ENCODE results near the gene ADCK1. TPM values are rescaled to one million over a fixed set of nuclear protein-coding genes. Genes with fewer than 3 reads are reported as not detected.
"Not testable (repeated sequence)": the region's sequence is repeated elsewhere in the genome, so short reads cannot be mapped to it uniquely, and the experiment has no call there.

ADCK1 gene
- total and polyA plus RNA-seq, 3 donors from 2014 or later = 7.5 to 14.3 (median 12.3) TPM

GRCh38 chr14:77786148-77786547 is 13.8 kb upstream of the ADCK1 start:
- TF ChIP-seq CTCF (IDR thresholded peaks at IDR 0.05) (no peak), POLR2A (IDR thresholded peaks at IDR 0.05) (no peak)
- H3K27ac ChIP-seq = no peak overlapping the region
- H3K4me1 ChIP-seq = no peaks in the 10 kb centered on the region
- no peaks in the 10 kb centered on the region for H3K36me3 ChIP-seq (ENCODE audit: low read depth, missing control alignments)
- DNase-seq = no peak
- no peaks in the 10 kb centered on the region for H3K9me3 ChIP-seq
- H3K27me3 ChIP-seq = no peaks in the 10 kb centered on the region
- WGBS, 2 donors = 53 to 56% methylated on average over 4 of the region's 4 CpGs
- no peak overlapping the region for H3K4me3 ChIP-seq
- intact Hi-C loops (cut with DNase I; ENCODE audit: low total_unique reads) = no loop called here

- 82 to 85% methylated on average over 6 of the region's 6 CpGs for WGBS, 2 donors
- Histone ChIP-seq H3K4me3 (no peak overlapping the region), H3K4me1 (no peaks in the 10 kb centered on the region), H3K27me3 (no peaks in the 10 kb centered on the region), H3K27ac (no peak overlapping the region), H3K36me3 (ENCODE audit: low read depth, missing control alignments) (no peaks in the 10 kb centered on the region), H3K9me3 (no peaks in the 10 kb centered on the region)
- TF ChIP-seq CTCF (IDR thresholded peaks at IDR 0.05) (no peak), POLR2A (IDR thresholded peaks at IDR 0.05) (no peak)
- intact Hi-C loops (cut with DNase I; ENCODE audit: low total_unique reads) = no loop called here
- DNase-seq = no peak
These were observed 9.2 kb upstream of the ADCK1 start for GRCh38 chr14:77790566-77791224.

- WGBS, 2 donors = 77 to 81% methylated on average over 1 of the region's 1 CpG
- Histone ChIP-seq H3K4me1 (no peaks in the 10 kb centered on the region), H3K9me3 (no peaks in the 10 kb centered on the region), H3K27me3 (no peaks in the 10 kb centered on the region), H3K4me3 (no peak overlapping the region), H3K36me3 (ENCODE audit: low read depth, missing control alignments) (no peaks in the 10 kb centered on the region), H3K27ac (no peak overlapping the region)
- intact Hi-C loops (cut with DNase I; ENCODE audit: low total_unique reads) = no loop called here
- TF ChIP-seq POLR2A (IDR thresholded peaks at IDR 0.05) (no peak), CTCF (IDR thresholded peaks at IDR 0.05) (no peak)
- no peak for DNase-seq
These were observed 8.7 kb upstream of the ADCK1 start for GRCh38 chr14:77791225-77791600.

GRCh38 chr14:77793255-77793654 is 6.7 kb upstream of the ADCK1 start:
- H3K36me3 ChIP-seq (ENCODE audit: low read depth, missing control alignments); H3K4me3 ChIP-seq; H3K27me3 ChIP-seq; intact Hi-C loops (cut with DNase I; ENCODE audit: low total_unique reads); DNase-seq; H3K27ac ChIP-seq; H3K9me3 ChIP-seq; H3K4me1 ChIP-seq: not testable (repeated sequence)
- WGBS, 2 donors = 88 to 100% methylated on average over 3 of the region's 3 CpGs

- Histone ChIP-seq H3K27me3 (no peaks in the 10 kb centered on the region), H3K9me3 (no peaks in the 10 kb centered on the region), H3K27ac (no peak overlapping the region), H3K4me3 (no peak overlapping the region), H3K36me3 (ENCODE audit: low read depth, missing control alignments) (no peaks in the 10 kb centered on the region), H3K4me1 (no peaks in the 10 kb centered on the region)
- TF ChIP-seq CTCF (IDR thresholded peaks at IDR 0.05) = no peak
- no peak for TF ChIP-seq POLR2A (IDR thresholded peaks at IDR 0.05)
- intact Hi-C loops (cut with DNase I; ENCODE audit: low total_unique reads) = no loop called here
- DNase-seq = no peak
- WGBS, 2 donors = 76 to 83% methylated on average over 4 of the region's 4 CpGs
These were observed 5.6 kb upstream of the ADCK1 start for GRCh38 chr14:77794357-77794756.

GRCh38 chr14:77799456-77799855 is 453 bp upstream of the ADCK1 start:
- H3K27me3 ChIP-seq; intact Hi-C loops (cut with DNase I; ENCODE audit: low total_unique reads); H3K9me3 ChIP-seq; DNase-seq; H3K4me1 ChIP-seq; H3K36me3 ChIP-seq (ENCODE audit: low read depth, missing control alignments): not testable (repeated sequence)
- Histone ChIP-seq H3K27ac (peak overlapping the region in 1 of 2 donors; percentile 78), H3K4me3 (peak overlapping the region; percentile 69 to 88)
- WGBS, 2 donors = 46 to 59% methylated on average over 13 of the region's 13 CpGs
